Chondrocyte (in vitro differentiated cells): ENCODE results near the gene CPA5. TPM values are rescaled to one million over a fixed set of nuclear protein-coding genes. Genes with fewer than 3 reads are reported as not detected.

Experiments used
- DNase-seq: peaks from one replicate; pipeline ENCODE4 v3.0.0; 2021; ENCODE audit warnings: mixed read lengths, low spot score
- H3K27ac Mint-ChIP-seq: one replicate; pipeline ENCODE4 v1.8.0; 2021; ENCODE audit warnings: mild to moderate bottlenecking, moderate library complexity, mixed read lengths; ENCODE audit not compliant: unreplicated experiment
- H3K27me3 Mint-ChIP-seq: 2 replicates; pipeline ENCODE4 v1.8.0; 2021; ENCODE audit warnings: low read depth, mixed read lengths
- H3K36me3 Mint-ChIP-seq: 2 replicates; pipeline ENCODE4 v1.8.0; 2021; ENCODE audit warnings: low read depth, mixed read lengths
- H3K4me1 Mint-ChIP-seq: 2 replicates; pipeline ENCODE4 v1.8.0; 2021; ENCODE audit warnings: low read depth, mild to moderate bottlenecking, mixed read lengths
- H3K4me3 Mint-ChIP-seq: one replicate; pipeline ENCODE4 v1.8.0; 2021; ENCODE audit warnings: mild to moderate bottlenecking, moderate library complexity, mixed read lengths; ENCODE audit not compliant: unreplicated experiment
- H3K9me3 Mint-ChIP-seq: 2 replicates; pipeline ENCODE4 v1.8.0; 2021; ENCODE audit warnings: low read depth, mixed read lengths
- CTCF ChIP-seq: fragments of 200-600 bp; sonication (generic); IDR thresholded peaks from 2 replicates; pipeline ENCODE4 v1.5.0; 2021; ENCODE audit warnings: antibody characterized with exemption, mild to moderate bottlenecking, moderate library complexity
- total RNA-seq: library from RNA; stranded (reverse); gene quantifications from 3 replicates; pipeline ENCODE4 v1.2.1, GENCODE V29; 2021

The CPA5 gene
- total RNA-seq, 1 donor from 2014 or later = not detected

- no peak for DNase-seq
- peak overlapping the region; percentile 34 for H3K27ac Mint-ChIP-seq
- no peaks in the 10 kb centered on the region for H3K36me3 Mint-ChIP-seq
- H3K9me3 Mint-ChIP-seq = peaks cover 3% of the 10 kb centered on the region
- no peaks in the 10 kb centered on the region for H3K27me3 Mint-ChIP-seq
- H3K4me3 Mint-ChIP-seq = no peak overlapping the region
- H3K4me1 Mint-ChIP-seq = peaks cover 25% of the 10 kb centered on the region
- no peak for TF ChIP-seq CTCF
Measured at GRCh38 chr7:130387628-130388403, 43.2 kb downstream of the CPA5 start.

GRCh38 chr7:130388671-130389070, 44.1 kb downstream of the CPA5 start:
- Mint-ChIP-seq H3K27me3 (no peaks in the 10 kb centered on the region), H3K36me3 (no peaks in the 10 kb centered on the region), H3K27ac (peak overlapping the region; percentile 46), H3K4me3 (no peak overlapping the region), H3K4me1 (peaks cover 28% of the 10 kb centered on the region), H3K9me3 (peaks cover 3% of the 10 kb centered on the region)
- TF ChIP-seq CTCF = no peak
- no peak for DNase-seq

GRCh38 chr7:130390486-130390885, 45.9 kb downstream of the CPA5 start:
- H3K9me3 Mint-ChIP-seq = peaks cover 3% of the 10 kb centered on the region
- peaks cover 34% of the 10 kb centered on the region for H3K4me1 Mint-ChIP-seq
- no peaks in the 10 kb centered on the region for H3K27me3 Mint-ChIP-seq
- no peak overlapping the region for H3K4me3 Mint-ChIP-seq
- H3K36me3 Mint-ChIP-seq = no peaks in the 10 kb centered on the region
- H3K27ac Mint-ChIP-seq = no peak overlapping the region
- no peak for TF ChIP-seq CTCF
- DNase-seq = no peak

- no peak overlapping the region for H3K27ac Mint-ChIP-seq
- no peak for TF ChIP-seq CTCF
- H3K4me3 Mint-ChIP-seq = no peak overlapping the region
- no peaks in the 10 kb centered on the region for H3K36me3 Mint-ChIP-seq
- peaks cover 3% of the 10 kb centered on the region for H3K9me3 Mint-ChIP-seq
- DNase-seq = no peak
- peaks cover 52% of the 10 kb centered on the region for H3K4me1 Mint-ChIP-seq
- H3K27me3 Mint-ChIP-seq = no peaks in the 10 kb centered on the region
Measured at GRCh38 chr7:130393101-130393561, 48.5 kb downstream of the CPA5 start.

- Mint-ChIP-seq H3K9me3 (no peaks in the 10 kb centered on the region), H3K4me1 (peaks cover 54% of the 10 kb centered on the region), H3K36me3 (peaks cover 2% of the 10 kb centered on the region), H3K27ac (no peak overlapping the region), H3K4me3 (no peak overlapping the region), H3K27me3 (no peaks in the 10 kb centered on the region)
- no peak for TF ChIP-seq CTCF
- no peak for DNase-seq
Measured at GRCh38 chr7:130393841-130394411, 49.3 kb downstream of the CPA5 start.
